Neural cell (in vitro differentiated cells): Measurements from ENCODE around the gene CRABP2. TPM values are rescaled to one million over a fixed set of nuclear protein-coding genes. Genes with fewer than 3 reads are reported as not detected.

Experiments
- H2AFZ ChIP-seq: fragments of 200-600, 300-800 bp; sonication (generic), shearing (Covaris generic); 2 replicates; pipeline ENCODE4 v1.6.0; 2014; ENCODE audit warnings: low read depth, mild to moderate bottlenecking, antibody characterized with exemption, low read length, moderate library complexity
- H3F3A ChIP-seq: fragments of 200-600 bp; shearing (Covaris generic); 2 replicates; pipeline ENCODE4 v1.6.1; 2016; ENCODE audit warnings: mild to moderate bottlenecking, moderate library complexity, mixed read lengths, antibody characterized with exemption, low read length; ENCODE audit not compliant: insufficient read depth, poor library complexity, severe bottlenecking
- H3K27ac ChIP-seq: fragments of 200-600, 300-800 bp; sonication (generic), shearing (Covaris generic); 2 replicates; pipeline ENCODE4 v1.5.1; 2014; ENCODE audit warnings: mild to moderate bottlenecking, low read length, moderate library complexity
- H3K27me3 ChIP-seq: fragments of 300-800, 200-600 bp; sonication (generic), shearing (Covaris generic); 2 replicates; pipeline ENCODE4 v1.6.0; 2014; ENCODE audit warnings: mild to moderate bottlenecking, low read depth, low read length, moderate library complexity; ENCODE audit not compliant: insufficient read depth
- H3K36me3 ChIP-seq: fragments of 300-800, 200-600 bp; sonication (generic), shearing (Covaris generic); 2 replicates; pipeline ENCODE4 v1.5.1; 2014; ENCODE audit warnings: mild to moderate bottlenecking, antibody characterized with exemption, low read length, moderate library complexity; ENCODE audit not compliant: insufficient read depth
- H3K4me2 ChIP-seq: fragments of 300-800, 200-600 bp; sonication (generic), shearing (Covaris generic); 2 replicates; pipeline ENCODE4 v1.6.0; 2014; ENCODE audit warnings: mild to moderate bottlenecking, low read length
- H3K4me3 ChIP-seq: fragments of 300-800, 200-600 bp; sonication (generic), shearing (Covaris generic); 2 replicates; pipeline ENCODE4 v1.5.1; 2014; ENCODE audit warnings: mild to moderate bottlenecking, low read length, moderate library complexity
- H3K79me2 ChIP-seq: fragments of 200-600 bp; shearing (Covaris generic); replicated peaks from 2 replicates; pipeline ENCODE4 v1.6.0; 2014; ENCODE audit warnings: mild to moderate bottlenecking, low read length, moderate library complexity; ENCODE audit not compliant: insufficient read depth
- H3K9ac ChIP-seq: fragments of 300-800, 200-600 bp; sonication (generic), shearing (Covaris generic); 2 replicates; pipeline ENCODE4 v1.6.1; 2016; ENCODE audit warnings: mild to moderate bottlenecking, low read length, mixed read lengths
- H3K9me2 ChIP-seq: fragments of 200-600 bp; shearing (Covaris generic); 2 replicates; pipeline ENCODE4 v1.6.1; 2016; ENCODE audit warnings: mild to moderate bottlenecking, low read length, mixed read lengths; ENCODE audit not compliant: insufficient read depth
- H3K9me3 ChIP-seq: fragments of 200-600, 300-800 bp; sonication (generic), shearing (Covaris generic); 2 replicates; pipeline ENCODE4 v1.6.1; 2016; ENCODE audit warnings: mild to moderate bottlenecking, mixed run types, low read length, moderate library complexity, mixed read lengths
- H4K20me1 ChIP-seq: fragments of 200-600 bp; shearing (Covaris generic); 2 replicates; pipeline ENCODE4 v1.6.1; 2016; ENCODE audit warnings: mild to moderate bottlenecking, mixed run types; ENCODE audit not compliant: insufficient read depth
- CTCF ChIP-seq: fragments of 450-650 bp; IDR thresholded peaks from 2 replicates; pipeline ENCODE4 v1.5.1; 2014; ENCODE audit warnings: antibody characterized with exemption, mild to moderate bottlenecking, moderate library complexity; ENCODE audit not compliant: poor library complexity, severe bottlenecking
- EP300 ChIP-seq: fragments of 450-650 bp; conservative IDR thresholded peaks from 2 replicates; pipeline ENCODE4 v1.6.1; 2014; ENCODE audit warnings: antibody characterized with exemption, mild to moderate bottlenecking, moderate library complexity; ENCODE audit not compliant: poor library complexity, severe bottlenecking
- EZH2 ChIP-seq: fragments of 200-600, 300-800 bp; shearing (Covaris generic), sonication (generic); IDR thresholded peaks from 2 replicates; pipeline ENCODE4 v1.6.1; 2014; ENCODE audit warnings: antibody characterized with exemption, low read length, borderline replicate concordance, mild to moderate bottlenecking; ENCODE audit not compliant: insufficient read depth, poor library complexity, severe bottlenecking
- MXI1 ChIP-seq: fragments of 450-650 bp; conservative IDR thresholded peaks from 2 replicates; pipeline ENCODE4 v1.6.1; 2014; ENCODE audit warnings: antibody characterized with exemption, mild to moderate bottlenecking; ENCODE audit not compliant: poor library complexity, severe bottlenecking
- POLR2AphosphoS5 ChIP-seq: IDR thresholded peaks from 2 replicates; pipeline ENCODE4 v1.6.1; 2012
- RAD21 ChIP-seq: fragments of 450-650 bp; conservative IDR thresholded peaks from 2 replicates; pipeline ENCODE4 v1.6.1; 2014; ENCODE audit warnings: antibody characterized with exemption, mild to moderate bottlenecking, moderate library complexity
- REST ChIP-seq: IDR thresholded peaks from 2 replicates; pipeline ENCODE4 v1.6.1; 2012; ENCODE audit warnings: borderline replicate concordance
- SMC3 ChIP-seq: fragments of 450-650 bp; conservative IDR thresholded peaks from 2 replicates; pipeline ENCODE4 v1.6.1; 2014; ENCODE audit warnings: antibody characterized with exemption, mild to moderate bottlenecking, moderate library complexity; ENCODE audit not compliant: poor library complexity
- TAF1 ChIP-seq: IDR thresholded peaks from 2 replicates; pipeline ENCODE4 v1.6.1; 2012; ENCODE audit warnings: low read depth
- polyA minus RNA-seq: library from RNA; depleted of rRNA, polyadenylated mRNA; stranded (reverse); fragments of >200 nt; gene quantifications from 2 replicates; pipeline ENCODE4 v1.2.3, GENCODE V29; 2014
- polyA plus RNA-seq: library from polyadenylated mRNA; depleted of rRNA; stranded (reverse); fragments of >200 nt; gene quantifications from 2 replicates; pipeline ENCODE4 v1.2.3, GENCODE V29; 2014

Gene CRABP2
- polyA plus RNA-seq, result 3.4 and 7.7 TPM in 2 replicates
- polyA minus RNA-seq, result 1.3 and 1.7 TPM in 2 replicates

- Histone ChIP-seq H3K9me2 (no peaks in the 10 kb centered on the region), H3F3A (peaks cover 8% of the 10 kb centered on the region), H3K27me3 (peaks cover 15% of the 10 kb centered on the region), H3K9me3 (no peaks in the 10 kb centered on the region), H3K9ac (peak within 1 kb of the TSS; percentile 35), H3K4me3 (peak within 1 kb of the TSS; percentile 56), H2AFZ (no peak within 1 kb of the TSS), H3K79me2 (no peaks in the 10 kb centered on the region), H3K36me3 (no peaks in the 10 kb centered on the region), H4K20me1 (no peaks in the 10 kb centered on the region), H3K4me2 (peak within 1 kb of the TSS; percentile 48), H3K27ac (no peak within 1 kb of the TSS)
- TF ChIP-seq TAF1, result no peak
- TF ChIP-seq RAD21, result no peak
- TF ChIP-seq EP300, result no peak
- no peak for TF ChIP-seq EZH2
- no peak for TF ChIP-seq POLR2AphosphoS5
- no peak for TF ChIP-seq SMC3
- no peak for TF ChIP-seq REST
- TF ChIP-seq CTCF, result no peak
- no peak for TF ChIP-seq MXI1
These were observed at the start of gene CRABP2 for GRCh38 chr1:156705321-156705917. Gene CRABP2 (minus strand): TSS chr1:156705583. CDS start chr1:156705446, 137 bp downstream.

- no peak for TF ChIP-seq REST
- TF ChIP-seq SMC3, result no peak
- TF ChIP-seq POLR2AphosphoS5, result no peak
- TF ChIP-seq RAD21, result no peak
These were observed 48.8 kb upstream of the CRABP2 start for GRCh38 chr1:156754219-156754618.

More at GRCh38 chr1:156754219-156754618, 48.8 kb upstream of the CRABP2 start:
- H3K36me3 ChIP-seq, result no peaks in the 10 kb centered on the region
- no peaks in the 10 kb centered on the region for H4K20me1 ChIP-seq
- H3K9me2 ChIP-seq, result no peaks in the 10 kb centered on the region
- H3K9me3 ChIP-seq, result no peaks in the 10 kb centered on the region
- peaks cover 36% of the 10 kb centered on the region for H3K79me2 ChIP-seq
- no peak overlapping the region for H3K27ac ChIP-seq
- H3K4me2 ChIP-seq, result no peak overlapping the region
- no peak overlapping the region for H2AFZ ChIP-seq
- H3F3A ChIP-seq, result no peaks in the 10 kb centered on the region
- no peak overlapping the region for H3K4me3 ChIP-seq
- no peak overlapping the region for H3K9ac ChIP-seq
- H3K27me3 ChIP-seq, result no peaks in the 10 kb centered on the region
